B cell (primary cell): Measurements from ENCODE around the gene HIP1R. TPM values are rescaled to one million over a fixed set of nuclear protein-coding genes. Genes with fewer than 3 reads are reported as not detected.

Experiments used
- ATAC-seq: fragments of 200-7000 bp; cut with Tn5 transposase; one replicate; pipeline ENCODE4 v1.10.0; 2021; ENCODE audit warnings: low read depth, mild to moderate bottlenecking, moderate number of reproducible peaks, moderate library complexity
- CTCF ChIA-PET: fragments of 350-600 bp; sonication (Branson Sonifier 250); formaldehyde crosslinking; loops from one replicate; lab custom pipeline; 2021; ENCODE audit warnings: antibody characterized with exemption, inconsistent platforms; lab: Charles Lee
- POLR2A ChIA-PET: fragments of 350-600 bp; sonication (Branson Sonifier 250); formaldehyde crosslinking; loops from one replicate; lab custom pipeline; 2021; ENCODE audit warnings: antibody characterized with exemption; lab: Charles Lee
- DNase-seq: peaks from one replicate; pipeline ENCODE4 v3.0.0; 2013
- H2AFZ ChIP-seq: 2 replicates; pipeline ENCODE4 v1.6.1; 2012; ENCODE audit warnings: mild to moderate bottlenecking, low read depth, low read length; ENCODE audit not compliant: insufficient read depth, poor library complexity, severe bottlenecking
- H3K27ac ChIP-seq, 2 donors: 1 replicate in 1 of 2; 2 replicates in 1 of 2; pipeline ENCODE4 v1.5.1; 2012 to 2013; ENCODE audit warnings: low read length in 2 of 2, mild to moderate bottlenecking in 2 of 2, moderate library complexity in 1 of 2
- H3K27me3 ChIP-seq, 4 experiments: fragments of 200-600 bp in 1 of 4; sonication (generic) in 1 of 4; replicated peaks in 1 of 4; 1 replicate in 2 of 4; 2 replicates in 2 of 4; pipeline versions ENCODE4 v1.6.1 to v1.7.0; 2013 to 2016; ENCODE audit warnings: low read length in 3 of 4, mild to moderate bottlenecking in 2 of 4, mixed read lengths in 1 of 4, moderate library complexity in 1 of 4; ENCODE audit not compliant: insufficient read depth in 4 of 4, control insufficient read depth in 3 of 4; ENCODE audit errors: control extremely low read depth in 1 of 4
- H3K36me3 ChIP-seq, 2 experiments: replicated peaks in 1 of 2; 1 replicate in 1 of 2; 2 replicates in 1 of 2; pipeline versions ENCODE4 v1.6.1 to v1.7.1; 2013; ENCODE audit warnings: low read length in 1 of 2; ENCODE audit not compliant: insufficient read depth in 2 of 2, control insufficient read depth in 1 of 2; ENCODE audit errors: control extremely low read depth in 1 of 2, extremely low read depth in 1 of 2
- H3K4me1 ChIP-seq, 2 donors: fragments of 200-600 bp in 1 of 2; sonication (generic) in 1 of 2; 1 replicate in 1 of 2; 2 replicates in 1 of 2; pipeline versions ENCODE4 v1.5.1 to v1.6.1; 2013 to 2017; ENCODE audit warnings: low read length in 2 of 2; ENCODE audit not compliant: control insufficient read depth in 2 of 2, insufficient read depth in 2 of 2
- H3K4me2 ChIP-seq: replicated peaks from 2 replicates; pipeline ENCODE3; 2012; ENCODE audit warnings: mild to moderate bottlenecking, low read depth, low read length; ENCODE audit not compliant: poor library complexity, severe bottlenecking
- H3K4me3 ChIP-seq, 5 experiments: fragments of 200-600 bp in 1 of 5; sonication (generic) in 1 of 5; 1 replicate in 3 of 5; 2 replicates in 2 of 5; pipeline versions ENCODE4 v1.5.1 to v1.7.0; 2011 to 2016; ENCODE audit warnings: low read length in 4 of 5, mild to moderate bottlenecking in 4 of 5, low read depth in 2 of 5, control low read depth in 1 of 5, moderate library complexity in 1 of 5; ENCODE audit not compliant: insufficient read depth in 1 of 5; ENCODE audit errors: control extremely low read depth in 1 of 5, extremely low read depth in 1 of 5
- H3K79me2 ChIP-seq: fragments of 200-600 bp; sonication (generic); one replicate; pipeline ENCODE4 v1.6.0; 2016; ENCODE audit warnings: low read length; ENCODE audit not compliant: control insufficient read depth, insufficient read depth
- H3K9ac ChIP-seq: fragments of 200-600 bp; sonication (generic); 2 replicates; pipeline ENCODE4 v1.6.1; 2017; ENCODE audit warnings: mild to moderate bottlenecking, low read length, moderate library complexity
- H3K9me3 ChIP-seq, 3 donors: one replicate each; pipeline versions ENCODE4 v1.6.1 to v1.7.1; 2013; ENCODE audit warnings: low read length in 2 of 3; ENCODE audit not compliant: control insufficient read depth in 2 of 3, insufficient read depth in 1 of 3; ENCODE audit errors: control extremely low read depth in 1 of 3
- H4K20me1 ChIP-seq: 2 replicates; pipeline ENCODE4 v1.6.0; 2012; ENCODE audit warnings: mild to moderate bottlenecking, low read length; ENCODE audit not compliant: insufficient read depth, control insufficient read depth, poor library complexity, severe bottlenecking
- H3K27ac Mint-ChIP-seq: one replicate; pipeline ENCODE4 v1.8.0; 2021; ENCODE audit warnings: mixed read lengths
- H3K27me3 Mint-ChIP-seq: one replicate; pipeline ENCODE4 v1.8.0; 2021; ENCODE audit warnings: mixed read lengths
- H3K4me1 Mint-ChIP-seq: one replicate; pipeline ENCODE4 v1.8.0; 2021; ENCODE audit warnings: mixed read lengths
- H3K4me3 Mint-ChIP-seq: one replicate; pipeline ENCODE4 v1.8.0; 2021; ENCODE audit warnings: mixed read lengths
- H3K9me3 Mint-ChIP-seq: one replicate; pipeline ENCODE4 v1.8.0; 2022; ENCODE audit warnings: mixed read lengths; ENCODE audit not compliant: insufficient read depth
- EZH2 ChIP-seq: IDR thresholded peaks from 2 replicates; pipeline ENCODE4 v1.6.1; 2012; ENCODE audit warnings: borderline replicate concordance, low read depth, mild to moderate bottlenecking, moderate library complexity, low read length; ENCODE audit not compliant: insufficient read depth, poor library complexity, severe bottlenecking
- WGBS: methylation state at CpG from one replicate; pipeline ENCODE4 v1.1.5; 2013; ENCODE audit warnings: missing lambda C conversion rate; ENCODE audit not compliant: insufficient coverage; 5-methylcytosine and 5-hydroxymethylcytosine counted together
- intact Hi-C: fragments of 100-400 bp; cut with micrococcal nuclease; formaldehyde crosslinking; loops from one replicate; pipeline ENCODE4 v1.10.0; 2022
- polyA plus RNA-seq: library from polyadenylated mRNA; depleted of rRNA; stranded (reverse); fragments of >200 nt; gene quantifications from 2 replicates; pipeline ENCODE4 v1.2.3, GENCODE V29; 2012
- total RNA-seq, 2 donors: library from RNA; stranded (reverse); fragments of 120-200 nt in 1 of 2; gene quantifications; 1 replicate in 1 of 2; 2 replicates in 1 of 2; pipeline versions ENCODE4 v1.2.3 to v1.2.4, GENCODE V29; 2013 to 2022
- TF ChIP-seq, protein P1 (sequence below): fragments of 200-600 bp; IDR thresholded peaks from one replicate; pipeline ENCODE4 v1.8.0; 2022; ENCODE audit warnings: antibody characterized with exemption, mild to moderate bottlenecking

The HIP1R gene
- total and polyA plus RNA-seq, 2 donors (not counting 1 experiment from before 2014, with no cell fraction given): 289 to 390 TPM

DNA sequence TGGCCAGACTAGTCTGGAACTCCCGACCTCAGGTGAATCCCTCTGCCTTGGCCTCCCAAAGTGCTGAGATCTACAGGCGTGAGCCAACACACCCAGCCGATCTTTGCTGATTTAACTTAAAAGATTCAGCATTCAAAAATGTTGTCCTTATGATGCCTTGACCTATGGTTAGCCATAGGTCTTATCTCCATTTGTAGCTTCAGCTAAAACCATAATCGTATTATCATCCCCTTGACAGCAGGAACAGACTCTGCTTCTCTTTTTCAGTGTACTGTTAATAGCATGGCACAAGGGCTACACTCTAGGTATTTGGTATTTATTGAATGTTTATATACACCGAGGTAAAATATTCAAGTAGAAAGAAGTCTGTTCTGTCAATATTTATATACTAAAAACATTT lies 45.6 kb upstream of the HIP1R start:
- H3K79me2 ChIP-seq: peaks cover 4% of the 10 kb centered on the region
- Mint-ChIP-seq H3K4me1 (peaks cover 9% of the 10 kb centered on the region), H3K9me3 (no peaks in the 10 kb centered on the region), H3K27ac (no peak overlapping the region), H3K4me3 (no peak overlapping the region), H3K27me3 (no peaks in the 10 kb centered on the region)
- no peaks in the 10 kb centered on the region for H3K9me3 ChIP-seq
- H3K27ac ChIP-seq: no peak overlapping the region
- no peak overlapping the region for H3K9ac ChIP-seq
- TF ChIP-seq, protein P1, sequence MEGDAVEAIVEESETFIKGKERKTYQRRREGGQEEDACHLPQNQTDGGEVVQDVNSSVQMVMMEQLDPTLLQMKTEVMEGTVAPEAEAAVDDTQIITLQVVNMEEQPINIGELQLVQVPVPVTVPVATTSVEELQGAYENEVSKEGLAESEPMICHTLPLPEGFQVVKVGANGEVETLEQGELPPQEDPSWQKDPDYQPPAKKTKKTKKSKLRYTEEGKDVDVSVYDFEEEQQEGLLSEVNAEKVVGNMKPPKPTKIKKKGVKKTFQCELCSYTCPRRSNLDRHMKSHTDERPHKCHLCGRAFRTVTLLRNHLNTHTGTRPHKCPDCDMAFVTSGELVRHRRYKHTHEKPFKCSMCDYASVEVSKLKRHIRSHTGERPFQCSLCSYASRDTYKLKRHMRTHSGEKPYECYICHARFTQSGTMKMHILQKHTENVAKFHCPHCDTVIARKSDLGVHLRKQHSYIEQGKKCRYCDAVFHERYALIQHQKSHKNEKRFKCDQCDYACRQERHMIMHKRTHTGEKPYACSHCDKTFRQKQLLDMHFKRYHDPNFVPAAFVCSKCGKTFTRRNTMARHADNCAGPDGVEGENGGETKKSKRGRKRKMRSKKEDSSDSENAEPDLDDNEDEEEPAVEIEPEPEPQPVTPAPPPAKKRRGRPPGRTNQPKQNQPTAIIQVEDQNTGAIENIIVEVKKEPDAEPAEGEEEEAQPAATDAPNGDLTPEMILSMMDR: no peak
- no peak for TF ChIP-seq EZH2
- H3K4me2 ChIP-seq: no peak overlapping the region
- H3K4me1 ChIP-seq: peaks cover 3 to 6% of the 10 kb centered on the region in 2 donors
- H4K20me1 ChIP-seq: no peaks in the 10 kb centered on the region
- no peak overlapping the region for H3K4me3 ChIP-seq
- POLR2A ChIA-PET: no interaction called here
- DNase-seq (no peak), ATAC-seq (no peak)
- no peaks in the 10 kb centered on the region for H3K27me3 ChIP-seq
- no peak overlapping the region for H2AFZ ChIP-seq
- H3K36me3 ChIP-seq: no peaks in the 10 kb centered on the region
- CTCF ChIA-PET: interaction anchor here (0.7 to 7.4 kb wide), 5 partner anchors 10 to 164 kb away, joined by 4 to 93 read pairs (median 8); partner anchors contain the start of gene HIP1R
- intact Hi-C loops: no loop called here
- 97% methylated on average over 3 of the region's 5 CpGs for WGBS

DNA sequence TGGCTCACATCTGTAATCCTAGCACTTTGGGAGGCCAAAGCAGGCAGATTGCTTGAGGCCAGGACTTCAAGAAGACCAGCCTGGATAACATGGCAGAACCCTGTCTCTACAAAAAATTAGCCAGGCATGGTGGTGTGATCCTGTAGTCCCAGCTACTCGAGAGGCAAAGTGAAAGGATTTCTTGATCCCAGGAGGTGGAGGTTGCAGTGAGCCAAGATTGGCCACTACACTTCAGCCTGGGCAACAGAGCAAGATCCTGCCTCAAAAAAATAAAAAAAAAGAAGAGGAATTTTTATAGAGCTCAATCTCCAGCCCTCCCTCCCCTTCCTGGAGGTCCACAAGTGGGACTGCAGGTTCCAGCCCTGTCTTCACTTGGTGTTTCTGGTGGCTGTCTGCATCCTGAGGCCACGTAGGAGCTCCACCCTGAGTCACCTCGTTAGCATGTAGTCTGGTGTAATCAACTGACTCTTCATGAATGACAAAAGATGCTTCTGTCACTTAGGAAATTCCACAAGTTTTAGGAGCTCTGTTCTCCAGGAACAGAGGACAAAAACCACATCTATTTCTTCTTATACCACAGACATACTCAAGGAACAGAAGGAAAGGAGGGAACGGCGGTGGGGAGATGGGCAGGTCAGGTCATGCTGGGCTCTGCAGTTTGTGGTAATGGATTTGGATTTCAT lies 44.7 kb upstream of the HIP1R start:
- Histone ChIP-seq H3K27ac (no peak overlapping the region), H3K4me2 (no peak overlapping the region), H3K9me3 (no peaks in the 10 kb centered on the region), H2AFZ (no peak overlapping the region), H3K4me3 (no peak overlapping the region), H3K27me3 (no peaks in the 10 kb centered on the region), H3K79me2 (peaks cover 4% of the 10 kb centered on the region), H3K4me1 (peaks cover 3 to 6% of the 10 kb centered on the region in 2 donors), H4K20me1 (no peaks in the 10 kb centered on the region), H3K9ac (no peak overlapping the region), H3K36me3 (no peaks in the 10 kb centered on the region)
- Mint-ChIP-seq H3K4me3 (no peak overlapping the region), H3K27ac (no peak overlapping the region), H3K4me1 (peaks cover 5% of the 10 kb centered on the region), H3K9me3 (no peaks in the 10 kb centered on the region), H3K27me3 (no peaks in the 10 kb centered on the region)
- no peak for TF ChIP-seq EZH2
- TF ChIP-seq, protein P1: no peak
- WGBS: 100% methylated on average over 2 of the region's 5 CpGs
- ChIA-PET POLR2A (no interaction called here), CTCF (interaction anchor here (0.6 to 7.4 kb wide), 6 partner anchors 9 to 163 kb away, joined by 3 to 93 read pairs (median 6); partner anchors contain the start of gene HIP1R)
- intact Hi-C loops: no loop called here
- ATAC-seq (no peak), DNase-seq (no peak)
